GM03348 (cell line): ENCODE data around the gene PADI2.
"Not testable (repeated sequence)": the region's sequence is repeated elsewhere in the genome, so short reads cannot be mapped to it uniquely, and the experiment has no call there.

Experiments used
- DNase-seq: peaks from one replicate; pipeline ENCODE4 v3.0.0; 2012; ENCODE audit warnings: low spot score

The PADI2 gene

DNA sequence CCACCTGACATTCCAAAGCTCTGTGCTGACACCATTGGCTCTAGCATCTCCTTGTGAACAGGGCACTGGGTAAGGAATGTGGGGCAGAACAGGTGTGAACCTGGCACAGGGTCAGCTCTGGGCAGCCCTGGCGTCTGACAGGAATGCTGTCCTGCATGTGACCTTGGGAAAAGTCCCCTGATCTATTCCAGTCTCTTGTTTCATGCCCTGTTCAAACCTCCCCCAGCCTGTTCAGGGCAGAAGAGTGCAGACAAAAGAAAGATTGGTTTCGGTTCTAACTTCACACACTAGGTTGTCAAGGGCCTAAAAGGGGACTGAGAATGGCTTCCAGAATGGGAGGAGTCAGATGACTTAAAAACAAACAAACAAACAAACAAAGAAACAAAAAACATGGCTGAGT, 37.8 kb downstream of the PADI2 start:
- no peak for DNase-seq

DNA sequence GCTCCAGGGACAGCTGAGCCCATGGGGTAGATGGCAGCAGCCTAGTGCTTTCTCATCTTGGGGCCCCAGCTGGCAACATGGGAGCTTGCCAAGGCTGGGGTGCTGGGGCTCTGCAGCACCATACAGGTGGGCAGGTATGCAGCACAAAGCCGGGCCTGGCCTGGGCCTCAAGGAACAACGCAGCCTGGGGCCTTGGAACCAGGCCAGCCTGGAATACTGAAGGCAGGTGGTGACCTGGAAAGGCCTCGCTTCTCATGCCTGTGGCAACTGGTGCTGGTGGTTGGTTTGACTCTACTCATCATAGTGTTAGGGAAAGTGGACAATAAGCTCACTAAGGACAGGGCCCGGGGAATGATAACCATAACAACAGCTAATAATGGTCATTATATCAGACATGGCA, 38.4 kb downstream of the PADI2 start:
- DNase-seq = no peak

DNA sequence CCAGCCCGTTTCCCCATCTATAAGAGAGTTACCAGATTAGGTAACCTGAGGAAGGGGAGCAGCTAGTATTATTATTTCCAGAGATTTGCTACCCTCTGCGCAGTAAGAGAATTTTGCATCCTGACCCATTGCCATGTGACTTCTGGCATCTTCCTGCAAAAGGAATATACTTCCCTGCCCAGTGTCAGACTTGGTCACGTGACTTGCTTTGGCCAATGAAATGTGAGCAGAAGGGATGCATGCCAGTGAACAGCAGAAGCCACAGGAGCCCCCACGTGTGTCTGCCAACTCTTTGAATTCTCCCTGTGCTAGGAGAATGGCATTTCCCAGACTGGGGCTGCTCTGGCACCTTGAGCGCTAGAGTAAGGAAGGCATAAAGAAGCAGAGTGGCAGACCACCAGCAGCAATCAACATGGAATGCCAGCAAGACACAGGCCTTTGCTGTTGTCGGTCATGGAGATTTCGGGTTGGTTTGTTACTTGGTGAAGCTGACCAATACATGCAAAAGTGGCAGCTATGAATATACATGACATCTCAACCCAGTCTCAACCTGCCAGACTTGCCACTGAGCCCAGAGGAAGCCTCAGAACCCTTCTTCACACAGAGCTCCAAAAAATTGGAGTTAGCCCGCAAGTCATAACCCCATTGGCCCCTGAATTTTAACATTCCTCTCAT, 39.0 kb downstream of the PADI2 start:
- no peak for DNase-seq

DNA sequence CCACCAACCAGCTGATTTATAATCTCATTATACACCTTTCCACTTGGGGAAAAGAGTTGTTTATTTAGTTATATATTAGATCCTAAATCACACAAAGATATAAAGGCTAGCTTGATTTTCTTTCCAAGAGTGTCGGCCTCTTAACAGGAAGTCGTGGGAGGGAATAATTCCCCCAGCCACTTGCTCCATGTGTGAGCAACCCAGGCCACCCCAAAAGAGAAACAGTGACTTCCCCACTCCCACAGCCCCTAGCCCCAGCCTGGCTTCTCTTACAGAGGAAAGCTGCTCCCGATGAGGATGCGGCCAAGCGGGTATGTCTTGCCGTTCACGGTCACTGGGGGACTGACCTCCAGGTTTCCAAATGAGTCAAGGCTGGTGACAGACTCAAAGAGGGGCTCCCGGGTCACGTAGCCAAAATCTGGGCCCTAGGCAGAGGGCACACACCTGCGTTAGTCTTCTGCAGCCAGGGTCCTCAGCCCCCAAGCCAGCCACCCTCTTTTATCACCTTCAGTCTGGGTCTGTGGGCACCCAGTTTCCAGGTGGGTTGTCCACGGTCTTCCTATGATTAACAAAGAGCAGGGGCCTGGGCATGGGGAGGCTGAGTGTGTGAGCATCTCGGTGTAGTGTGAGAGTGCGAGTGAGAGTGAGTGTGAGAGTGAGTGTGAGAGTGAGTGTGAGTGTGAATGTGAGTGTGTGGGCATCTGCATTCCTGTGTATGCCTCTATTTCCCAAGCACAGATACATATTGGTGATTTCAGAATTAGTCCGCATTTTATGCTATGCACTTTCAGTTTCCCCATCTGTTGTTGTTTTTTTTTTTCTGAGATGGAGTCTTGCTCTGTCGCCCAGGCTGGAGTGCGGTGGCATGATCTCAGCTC, 40.0 kb downstream of the PADI2 start:
- no peak for DNase-seq

DNA sequence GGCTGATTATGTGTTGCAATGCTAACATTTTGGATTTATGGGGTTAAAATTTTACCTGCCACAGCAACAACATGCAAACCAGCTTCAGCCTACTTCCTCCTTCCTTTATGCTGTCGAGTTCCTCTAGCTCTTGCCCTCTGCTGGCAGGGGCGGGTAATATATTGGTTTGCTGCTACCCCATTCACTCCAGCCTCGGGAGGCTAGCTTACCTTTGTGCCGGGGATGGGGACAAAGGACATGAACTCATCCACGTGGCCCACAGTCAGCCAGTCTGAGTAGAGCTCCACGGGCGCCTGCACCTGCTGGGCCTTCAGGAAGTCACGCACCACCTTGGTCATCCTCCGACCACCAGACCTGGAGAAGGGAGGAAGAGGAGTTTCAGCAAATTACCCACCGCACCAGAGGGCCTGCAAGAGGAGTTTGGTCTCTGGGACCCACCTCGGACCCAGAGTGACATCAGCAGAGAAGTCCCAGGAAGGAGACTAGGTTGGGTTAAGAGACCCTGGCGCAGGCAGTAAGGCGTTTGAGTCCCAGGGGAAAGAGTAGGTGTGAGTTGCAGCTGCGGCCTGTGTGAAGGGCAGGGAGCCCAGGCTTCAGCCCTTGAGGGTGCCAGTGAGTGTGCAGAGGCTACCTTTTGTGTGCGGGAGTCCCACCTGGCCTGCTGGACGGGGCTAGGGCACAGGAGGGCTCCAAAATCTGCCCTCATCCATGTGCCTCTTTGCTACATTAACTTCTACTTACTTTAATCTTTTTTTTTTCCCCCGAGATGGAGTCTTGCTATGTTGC, 43.6 kb downstream of the PADI2 start:
- peak; percentile 44 for DNase-seq

DNA sequence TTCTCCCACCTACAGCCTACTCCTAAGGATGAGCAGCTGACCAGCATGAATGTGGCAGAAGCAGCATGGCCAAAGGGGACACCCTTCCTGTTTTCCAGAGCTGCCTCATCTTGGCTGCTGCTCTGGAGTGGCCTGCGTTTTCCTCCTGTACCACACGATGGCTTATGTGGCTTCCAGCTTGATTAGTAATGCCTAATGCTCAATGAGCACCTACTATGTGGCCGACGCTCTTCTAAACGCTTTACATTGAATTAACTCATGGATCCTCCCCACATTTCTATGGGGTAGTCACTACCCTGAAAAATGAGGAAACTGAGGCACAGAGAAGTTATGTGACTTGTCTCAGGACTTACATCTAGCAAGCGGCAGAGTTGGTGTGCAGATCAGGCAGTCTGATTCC, 47.5 kb downstream of the PADI2 start:
- DNase-seq = no peak

DNA sequence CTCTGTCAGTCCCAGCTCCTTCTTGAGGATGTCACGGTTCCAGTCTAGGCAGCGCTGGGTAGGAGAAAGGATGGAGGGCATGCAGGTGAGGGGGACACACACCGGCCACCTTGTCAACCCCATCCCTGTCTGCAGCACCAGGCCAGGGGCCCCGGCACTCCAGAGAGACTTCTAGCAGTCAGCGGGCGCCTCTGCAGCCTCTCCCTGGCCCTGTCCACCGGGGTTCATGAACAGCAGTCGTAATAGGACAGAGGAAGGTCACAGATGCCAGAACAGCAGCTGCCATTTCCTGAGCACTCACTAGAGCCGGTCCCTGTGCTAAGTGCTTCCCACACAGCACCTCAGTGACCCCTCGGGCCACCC, 49.1 kb downstream of the PADI2 start:
- DNase-seq = no peak

DNA sequence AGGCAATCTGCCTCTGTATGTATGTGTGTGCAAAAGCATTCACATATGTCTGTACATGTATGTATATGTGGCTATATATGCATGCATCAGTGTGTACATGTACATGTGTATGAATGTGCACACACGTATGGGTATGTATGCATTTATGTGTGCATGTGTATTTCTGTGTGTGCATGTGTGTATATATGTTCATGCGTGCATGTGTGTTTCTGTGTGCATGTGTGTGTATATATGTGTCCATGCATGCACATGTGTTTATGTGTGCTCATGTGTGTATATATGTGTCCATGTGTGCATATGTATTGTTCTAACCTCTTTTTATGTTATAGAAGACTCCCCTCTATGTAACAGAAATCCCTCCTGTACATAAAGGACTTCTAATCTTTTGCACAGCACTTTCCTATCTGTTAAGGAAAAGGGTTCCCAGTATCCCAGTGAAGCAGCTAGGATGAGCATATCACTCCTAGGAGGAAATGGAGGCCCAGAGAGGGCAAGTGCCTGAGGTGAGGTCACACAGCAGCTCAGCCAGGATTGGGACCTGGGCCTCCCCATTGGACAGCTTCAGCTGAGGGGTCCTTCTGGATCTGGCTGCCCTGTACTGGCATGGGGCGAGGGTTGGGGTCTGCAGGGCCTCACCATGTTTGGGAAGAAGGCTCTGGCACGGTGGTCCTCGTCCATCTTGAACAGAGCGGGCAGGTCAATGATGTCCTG, 49.6 kb downstream of the PADI2 start:
- DNase-seq = no peak

DNA sequence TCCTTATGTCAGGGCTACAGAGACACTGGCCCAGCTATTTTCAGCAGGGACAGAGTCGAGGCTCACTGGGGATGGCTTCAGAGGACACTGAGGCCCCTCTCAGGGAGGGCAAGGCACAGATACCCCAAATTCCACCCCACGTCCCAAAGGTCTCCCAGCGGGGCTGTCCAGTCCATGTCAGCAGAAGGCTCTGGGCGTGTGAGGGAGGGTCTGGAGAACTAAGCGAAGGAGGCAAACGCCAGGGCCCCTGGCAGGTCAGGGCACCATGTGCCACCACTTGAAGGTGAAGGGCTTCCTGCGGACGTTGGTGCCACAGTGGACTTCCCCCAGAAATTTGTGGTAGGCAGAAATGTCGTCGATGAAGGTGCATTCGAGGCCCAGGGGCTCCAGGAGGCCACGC, 50.5 kb downstream of the PADI2 start:
- DNase-seq = no peak

DNA sequence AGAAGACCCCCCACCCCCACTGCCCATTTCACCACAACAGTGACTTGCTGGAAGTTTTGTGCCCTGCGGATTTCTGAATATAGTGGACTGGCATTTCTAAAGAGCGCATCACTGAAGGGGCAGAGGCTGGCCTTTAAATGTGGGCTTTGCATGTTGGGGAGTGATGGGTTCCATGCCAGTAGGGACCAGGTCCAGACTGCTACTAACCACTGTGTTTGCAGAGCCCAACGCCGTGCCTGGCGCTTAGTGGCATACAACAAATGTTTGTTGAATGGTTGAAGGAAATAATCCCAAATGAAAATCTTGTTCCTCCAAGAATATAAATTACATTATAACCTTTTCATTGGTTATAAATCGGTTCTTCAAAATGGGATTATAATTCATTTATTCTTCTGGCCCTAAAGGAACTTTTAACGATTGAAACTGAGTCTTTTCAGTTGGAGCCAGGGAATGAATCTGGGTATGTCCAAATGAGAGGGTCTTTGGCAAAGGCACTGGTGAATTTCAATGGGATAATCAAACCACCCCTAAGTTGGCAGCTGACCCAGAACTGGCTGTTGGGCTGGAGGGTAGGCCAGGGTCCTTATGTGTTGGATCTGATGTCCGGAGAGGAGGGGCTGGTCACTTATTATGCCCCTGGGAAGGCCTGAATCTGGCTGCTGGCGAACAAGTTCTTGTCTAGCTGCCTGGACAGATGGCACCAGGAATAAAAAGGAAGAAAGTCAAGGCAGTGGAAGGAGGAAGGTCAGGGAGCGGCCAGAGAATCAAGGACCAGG, 51.6 kb downstream of the PADI2 start:
- DNase-seq = no peak

DNA sequence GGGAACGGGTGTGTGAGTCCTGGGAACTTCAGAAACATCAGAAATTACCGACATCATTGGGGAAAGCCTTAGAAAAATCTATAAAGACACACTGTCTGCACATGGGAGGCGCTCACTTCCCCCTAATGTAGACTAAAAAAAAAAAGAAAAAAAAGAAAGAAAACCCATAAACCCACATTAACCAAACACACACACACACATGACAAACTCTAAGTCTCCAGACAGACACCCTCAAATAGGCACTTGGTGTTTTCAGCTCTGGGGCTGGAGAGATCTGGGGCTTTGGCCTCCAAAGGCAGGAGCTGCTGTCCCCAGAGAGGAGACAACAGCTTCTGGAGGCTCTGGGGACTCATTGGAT, 52.2 kb downstream of the PADI2 start:
- no peak for DNase-seq

DNA sequence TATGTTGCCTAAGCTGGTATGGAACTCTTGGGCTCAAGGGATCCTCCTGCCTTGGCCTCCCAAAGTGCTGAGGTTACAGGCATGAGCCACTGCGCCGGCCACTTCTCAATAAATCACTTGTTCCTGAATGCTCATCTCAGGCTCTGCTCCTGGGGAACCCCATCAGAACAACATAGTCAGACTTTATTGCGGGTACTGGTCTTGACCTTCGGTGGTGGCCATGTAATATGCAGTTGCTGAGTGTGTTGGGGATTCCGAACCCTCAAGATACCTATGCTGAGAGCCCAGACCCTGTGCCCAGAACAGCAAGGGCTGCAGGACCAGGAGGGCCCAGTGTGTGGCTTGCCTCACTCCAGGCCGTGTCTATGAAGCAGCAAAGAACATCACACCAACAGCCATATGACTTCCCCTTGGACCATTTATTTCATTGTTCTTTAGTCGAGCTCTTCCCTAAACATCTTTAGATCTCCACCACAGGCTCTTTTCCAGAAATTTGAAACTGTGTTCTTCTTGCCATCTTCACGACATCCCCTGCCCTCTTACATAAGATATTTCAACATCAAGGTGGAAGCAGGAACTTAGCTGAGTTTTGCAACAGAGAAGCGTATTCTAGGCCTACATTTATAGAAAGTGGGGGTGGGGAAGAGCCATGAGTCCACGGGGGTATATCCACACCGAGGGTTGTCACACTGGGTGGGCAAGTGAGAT, 52.7 kb downstream of the PADI2 start:
- DNase-seq = no peak

DNA sequence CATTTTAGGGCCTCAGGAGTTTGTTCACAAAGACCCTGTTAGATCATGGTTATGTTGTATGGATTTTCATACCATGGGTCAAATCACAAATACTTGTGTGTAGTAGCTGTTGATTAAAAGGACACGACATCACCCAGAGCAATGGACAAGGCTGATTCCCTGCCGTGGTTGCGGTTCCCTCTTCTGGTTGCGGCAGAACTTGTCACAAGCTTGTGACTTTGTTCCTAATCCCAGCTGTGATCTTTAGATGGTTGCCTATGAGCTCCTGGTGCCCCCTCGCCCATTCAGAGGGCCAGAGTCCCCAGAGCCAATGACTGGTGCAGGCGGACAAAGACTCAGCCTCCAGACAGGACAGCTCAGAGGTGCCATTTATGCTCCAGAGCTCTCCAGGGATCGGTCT, 53.6 kb downstream of the PADI2 start:
- DNase-seq = no peak

DNA sequence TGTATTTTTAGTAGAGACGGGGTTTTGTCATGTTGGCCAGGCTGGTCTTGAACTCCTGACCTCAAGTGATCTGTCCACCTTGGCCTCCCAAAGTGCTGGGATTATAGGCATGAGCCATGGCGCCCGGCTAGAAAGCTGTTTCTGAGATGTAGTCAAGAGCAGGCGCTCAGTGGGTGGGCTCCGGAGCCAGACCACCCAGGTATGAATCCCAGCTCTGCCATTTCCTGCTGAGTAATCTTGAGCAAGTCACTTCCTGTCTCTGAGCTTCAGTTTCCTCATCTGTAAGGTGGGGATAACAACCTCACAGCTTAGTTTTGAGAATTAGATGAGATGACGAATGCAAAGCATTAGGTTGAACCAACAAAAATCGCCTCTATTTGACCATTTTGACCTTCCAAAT, 56.5 kb downstream of the PADI2 start:
- not testable (repeated sequence) for DNase-seq

DNA sequence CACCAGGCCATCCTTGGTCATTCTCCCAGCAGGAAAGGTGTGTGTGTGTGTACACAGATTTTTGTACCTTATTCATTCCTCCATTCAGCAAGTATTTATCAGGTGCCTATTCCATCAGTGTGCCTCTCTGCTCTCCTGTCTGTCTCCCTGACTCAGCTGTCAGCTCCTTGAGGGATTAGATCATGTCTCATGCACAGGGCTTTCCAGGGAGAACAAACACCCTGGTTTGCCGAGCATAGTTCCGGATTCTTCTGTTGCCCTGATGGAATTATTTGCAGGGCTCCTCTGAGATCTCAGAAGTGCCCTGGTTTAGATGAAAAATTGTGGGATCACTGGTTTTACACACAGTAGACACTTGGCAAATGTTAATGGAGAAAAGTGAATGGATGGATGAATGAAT, 57.4 kb downstream of the PADI2 start:
- no peak for DNase-seq

DNA sequence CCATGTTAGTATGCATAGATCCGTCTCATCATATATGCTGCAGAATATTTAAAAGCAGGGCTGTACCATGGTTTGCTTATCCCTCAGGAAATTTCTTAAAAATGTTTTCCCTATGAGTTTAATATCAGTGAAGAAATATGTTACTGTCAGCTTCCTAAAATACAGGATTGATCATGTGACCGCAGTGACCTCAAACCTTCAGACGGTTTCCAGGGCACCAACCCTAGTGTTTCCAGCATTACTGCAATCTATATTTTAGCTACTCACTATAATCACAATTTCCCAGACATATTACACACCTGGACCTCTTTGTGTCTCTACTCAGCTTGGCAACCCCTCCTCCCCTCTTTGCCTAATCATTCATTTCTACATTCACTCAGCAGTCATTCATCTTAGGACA, 57.8 kb downstream of the PADI2 start:
- no peak for DNase-seq

DNA sequence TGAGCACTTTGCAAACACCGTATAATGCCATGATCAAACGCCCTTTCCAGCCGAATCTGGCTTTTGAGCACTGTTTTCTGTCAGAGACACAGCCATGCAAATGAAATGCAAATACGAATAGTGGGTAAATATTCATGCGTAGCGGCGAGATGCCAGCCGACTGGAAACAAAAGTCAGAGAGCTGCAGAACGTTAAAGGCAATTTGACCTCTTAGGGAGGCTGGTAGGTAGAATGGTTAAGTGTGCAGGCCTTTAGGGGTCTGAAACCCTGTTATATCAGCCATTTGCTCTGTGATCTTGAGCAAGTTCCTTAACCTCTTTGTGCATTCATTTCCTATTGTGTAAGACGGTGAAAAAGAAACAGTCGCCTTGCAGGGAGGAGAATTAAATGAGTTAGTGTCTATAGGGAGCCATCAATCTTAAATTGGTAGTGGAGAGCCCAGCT, 58.9 kb downstream of the PADI2 start:
- DNase-seq = no peak

DNA sequence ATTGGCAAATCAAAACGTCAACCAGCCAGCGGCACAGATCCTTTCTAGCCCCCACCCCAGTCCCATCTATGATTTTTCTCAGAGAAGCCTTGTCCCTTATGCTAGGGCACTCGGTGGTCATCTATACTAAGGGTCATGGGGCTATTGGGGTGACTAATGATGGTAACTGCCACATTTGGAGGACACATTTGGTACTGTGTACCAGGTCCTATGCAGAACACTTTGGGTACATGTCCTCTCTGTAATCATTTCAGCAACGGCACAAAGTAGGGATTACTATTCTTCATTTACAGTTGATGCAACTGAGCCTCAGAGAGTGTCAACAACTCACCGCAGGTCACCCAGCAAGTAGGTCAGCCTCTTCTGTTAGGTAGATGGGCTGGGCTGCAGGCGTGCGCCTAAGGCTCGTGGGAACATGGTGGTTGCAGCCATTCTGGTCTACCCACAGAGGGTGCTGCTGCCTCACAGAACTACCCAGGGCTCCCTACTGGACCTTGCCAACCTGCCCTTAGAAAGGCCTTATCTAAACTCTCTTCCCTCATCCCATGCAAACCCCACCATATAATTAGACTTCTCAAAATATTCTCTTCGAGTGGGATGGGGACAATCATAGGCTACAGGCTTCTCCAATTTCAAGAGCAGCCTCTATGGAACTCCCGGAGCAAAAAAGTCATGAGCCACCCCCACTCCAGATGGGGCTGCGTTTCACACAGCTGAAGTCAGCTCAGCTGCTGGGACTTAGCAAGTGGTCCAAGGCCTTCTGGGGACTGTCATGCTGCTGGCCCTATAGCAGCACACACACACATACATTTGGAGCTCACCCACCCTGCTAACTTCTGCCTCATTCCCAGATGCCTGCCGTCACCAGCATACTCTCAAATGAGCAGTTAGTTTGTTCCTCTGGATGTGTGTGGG, 59.6 kb downstream of the PADI2 start:
- DNase-seq = peak; percentile 87

DNA sequence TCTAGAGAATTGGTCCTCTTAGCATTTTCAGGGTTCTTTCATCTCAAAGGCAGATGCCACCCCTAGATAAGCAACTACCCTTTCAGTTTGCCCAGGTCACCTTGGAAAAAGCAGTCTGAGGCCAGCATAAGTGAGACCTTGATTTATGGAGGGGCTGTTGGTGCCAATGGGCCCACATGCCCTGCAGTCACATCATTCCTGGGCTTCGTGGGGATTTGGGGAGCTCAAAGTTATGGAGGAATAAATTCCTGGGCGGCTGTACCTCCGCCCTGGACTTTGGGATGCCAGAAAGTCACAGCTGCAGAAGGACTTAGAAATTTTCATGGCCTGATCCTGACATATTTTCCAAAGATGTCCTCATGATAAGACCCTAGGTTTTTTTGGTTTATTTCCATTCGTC, 62.7 kb downstream of the PADI2 start:
- DNase-seq = no peak

DNA sequence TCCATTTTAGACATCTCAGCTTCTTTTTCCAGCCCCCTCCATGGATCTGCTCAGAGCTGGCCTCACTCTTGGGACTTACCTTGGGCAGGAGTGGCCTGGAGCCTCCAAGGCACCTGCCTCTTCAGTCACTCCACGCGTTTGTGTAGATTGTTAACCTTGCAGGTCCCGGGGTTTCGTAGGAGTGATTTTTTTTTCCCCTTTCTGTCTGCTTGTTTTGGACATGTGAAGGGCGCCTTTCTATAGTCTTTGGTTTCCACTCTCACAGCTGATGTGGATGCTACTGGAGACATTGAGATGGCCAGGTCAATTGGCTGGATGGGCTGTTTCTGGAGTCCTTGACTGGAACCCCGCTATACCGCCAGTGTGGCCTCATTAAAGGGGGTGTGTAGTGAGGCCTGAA, 63.5 kb downstream of the PADI2 start:
- no peak for DNase-seq
